ENCODE data around the gene VGLL4.

The VGLL4 gene

GRCh38 chr3:11558002-11558401 is 85.7 kb downstream of the VGLL4 start:
- no peaks in the 10 kb centered on the region for H3K4me1 ChIP-seq
- no peak overlapping the region for H2AFZ ChIP-seq
- TF ChIP-seq CTCF (IDR thresholded peaks at IDR 0.05) = no peak
- no peak overlapping the region for H3K4me3 ChIP-seq (ENCODE audit: low read depth, low read length)
- H3K9ac ChIP-seq = no peak overlapping the region
- H3K79me2 ChIP-seq = peaks cover 8% of the 10 kb centered on the region
- no peaks in the 10 kb centered on the region for H3K9me3 ChIP-seq (ENCODE audit: control insufficient read depth, low read length)
- no peaks in the 10 kb centered on the region for H3K36me3 ChIP-seq (ENCODE audit: control insufficient read depth, insufficient read depth, low read length)
- H3K4me2 ChIP-seq (ENCODE audit: low read length) = no peak overlapping the region
- H3K27me3 ChIP-seq (ENCODE audit: control insufficient read depth, insufficient read depth, low read length) = no peaks in the 10 kb centered on the region
- no peak overlapping the region for H3K27ac ChIP-seq

GRCh38 chr3:11556851-11557644 is 86.7 kb downstream of the VGLL4 start:
- TF ChIP-seq CTCF (IDR thresholded peaks at IDR 0.05) = no peak
- Histone ChIP-seq H2AFZ (no peak overlapping the region), H3K9me3 (ENCODE audit: control insufficient read depth, low read length) (no peaks in the 10 kb centered on the region), H3K79me2 (peaks cover 4% of the 10 kb centered on the region), H3K4me1 (no peaks in the 10 kb centered on the region), H3K27ac (no peak overlapping the region), H3K9ac (no peak overlapping the region), H3K4me3 (ENCODE audit: low read depth, low read length) (no peak overlapping the region), H3K27me3 (ENCODE audit: control insufficient read depth, insufficient read depth, low read length) (no peaks in the 10 kb centered on the region), H3K4me2 (ENCODE audit: low read length) (no peak overlapping the region), H3K36me3 (ENCODE audit: control insufficient read depth, insufficient read depth, low read length) (no peaks in the 10 kb centered on the region)

- H3K4me1 ChIP-seq = no peaks in the 10 kb centered on the region
- H3K27ac ChIP-seq = no peak overlapping the region
- no peak overlapping the region for H3K4me2 ChIP-seq (ENCODE audit: low read length)
- peaks cover 3% of the 10 kb centered on the region for H3K79me2 ChIP-seq
- no peak overlapping the region for H3K9ac ChIP-seq
- H3K4me3 ChIP-seq (ENCODE audit: low read depth, low read length) = no peak overlapping the region
- H3K36me3 ChIP-seq (ENCODE audit: control insufficient read depth, insufficient read depth, low read length) = no peaks in the 10 kb centered on the region
- no peaks in the 10 kb centered on the region for H3K27me3 ChIP-seq (ENCODE audit: control insufficient read depth, insufficient read depth, low read length)
- H2AFZ ChIP-seq = no peak overlapping the region
- H3K9me3 ChIP-seq (ENCODE audit: control insufficient read depth, low read length) = no peaks in the 10 kb centered on the region
- TF ChIP-seq CTCF (IDR thresholded peaks at IDR 0.05) = no peak
Observed at GRCh38 chr3:11555881-11556633, 87.7 kb downstream of the VGLL4 start.

GRCh38 chr3:11555211-11555782 is 88.4 kb downstream of the VGLL4 start:
- no peak overlapping the region for H3K9ac ChIP-seq
- H3K4me3 ChIP-seq (ENCODE audit: low read depth, low read length) = no peak overlapping the region
- peaks cover 3% of the 10 kb centered on the region for H3K79me2 ChIP-seq
- H3K9me3 ChIP-seq (ENCODE audit: control insufficient read depth, low read length) = no peaks in the 10 kb centered on the region
- no peak overlapping the region for H3K4me2 ChIP-seq (ENCODE audit: low read length)
- no peaks in the 10 kb centered on the region for H3K4me1 ChIP-seq
- no peak overlapping the region for H3K27ac ChIP-seq
- no peak for TF ChIP-seq CTCF (IDR thresholded peaks at IDR 0.05)
- no peak overlapping the region for H2AFZ ChIP-seq
- no peaks in the 10 kb centered on the region for H3K27me3 ChIP-seq (ENCODE audit: control insufficient read depth, insufficient read depth, low read length)
- H3K36me3 ChIP-seq (ENCODE audit: control insufficient read depth, insufficient read depth, low read length) = no peaks in the 10 kb centered on the region
